Activated T-helper 9 cell treated with anti-CD3 and anti-CD28 coated beads, Interleukin-2, amount 50 U/mL, for 16 hours (primary cell): ENCODE data around the gene NEDD4.
"Not testable (repeated sequence)": the region's sequence is repeated elsewhere in the genome, so short reads cannot be mapped to it uniquely, and the experiment has no call there.

Experiments
- DNase-seq: peaks from one replicate; pipeline ENCODE4 v3.0.0-alpha.2; 2020; ENCODE audit warnings: low read depth

Gene NEDD4

GRCh38 chr15:55893852-55894251, 99.6 kb downstream of the NEDD4 start:
- no peak for DNase-seq

- no peak for DNase-seq
Observed at GRCh38 chr15:55891196-55891595, 102.2 kb downstream of the NEDD4 start.

- DNase-seq, result no peak
Observed at GRCh38 chr15:55884223-55884622, 109.2 kb downstream of the NEDD4 start.

DNA sequence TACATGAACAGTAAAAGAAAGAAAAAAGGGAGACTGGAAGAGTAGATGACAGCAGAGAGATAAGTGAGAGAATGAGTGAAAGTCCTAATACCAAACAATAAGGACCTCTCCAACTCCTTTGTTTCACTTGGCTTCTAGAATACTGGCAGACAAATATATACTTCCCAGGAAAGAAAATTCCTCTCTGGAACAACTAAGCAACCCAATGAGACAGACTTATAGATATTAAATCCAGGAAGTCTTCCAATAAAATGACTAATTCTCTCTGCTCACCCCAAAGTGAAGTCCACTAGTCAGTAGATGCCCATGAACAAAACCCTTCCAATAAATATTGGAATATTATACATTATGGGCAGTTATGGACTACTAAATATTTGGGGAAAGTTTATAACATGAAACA, 114.2 kb downstream of the NEDD4 start:
- DNase-seq, result no peak

DNA sequence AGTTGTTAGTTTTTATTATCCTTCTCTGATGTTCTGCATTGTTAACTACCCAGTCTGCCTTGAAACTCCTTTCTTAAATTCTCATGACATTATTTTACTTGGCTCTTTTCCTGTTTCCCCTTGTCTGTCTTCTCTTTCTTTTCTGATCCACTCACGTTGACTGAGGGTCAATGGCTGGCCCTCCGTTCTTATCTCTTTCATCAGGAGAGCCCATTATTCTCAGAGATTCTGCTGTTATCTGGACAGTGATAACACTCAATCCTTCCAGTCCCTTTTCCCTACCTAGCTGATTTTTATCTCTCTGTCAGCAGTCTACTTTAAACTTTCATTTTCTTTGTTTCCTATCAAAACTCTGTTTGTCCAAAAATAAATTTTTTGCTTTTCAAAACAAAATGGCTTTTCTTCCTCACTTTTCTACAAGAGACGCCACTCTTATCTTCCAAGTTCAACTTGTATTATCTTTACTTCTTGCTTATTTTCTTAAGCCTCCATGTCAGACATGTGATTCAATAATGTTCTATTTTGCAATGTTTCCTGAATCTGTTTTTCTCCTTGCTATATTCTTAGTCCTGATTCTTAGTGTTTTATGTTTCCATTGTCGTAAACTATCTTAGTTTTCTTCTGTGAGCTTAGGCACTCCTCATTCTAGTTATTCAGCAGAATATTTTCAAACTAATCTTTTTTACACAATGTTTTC, 120.2 kb downstream of the NEDD4 start:
- DNase-seq, result no peak

DNA sequence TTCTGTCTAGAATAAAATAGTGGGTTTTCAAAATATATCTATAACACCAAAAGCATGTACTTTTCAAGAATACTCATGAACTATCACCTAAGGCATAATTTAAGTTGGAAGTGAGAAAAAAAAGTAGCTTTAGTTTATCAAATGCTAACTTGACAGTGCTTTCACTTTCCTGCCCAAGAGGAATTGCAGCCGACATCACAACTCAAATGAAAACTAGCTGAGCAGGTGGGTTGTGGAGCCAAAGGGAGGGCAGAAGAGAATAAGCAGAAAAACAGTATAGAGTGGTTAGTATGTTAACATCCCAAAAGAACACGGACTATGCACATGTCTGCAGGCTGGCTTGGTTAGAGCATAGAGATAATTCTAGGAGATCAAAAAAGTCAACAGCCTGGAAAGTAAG, 120.9 kb downstream of the NEDD4 start:
- DNase-seq, result no peak

DNA sequence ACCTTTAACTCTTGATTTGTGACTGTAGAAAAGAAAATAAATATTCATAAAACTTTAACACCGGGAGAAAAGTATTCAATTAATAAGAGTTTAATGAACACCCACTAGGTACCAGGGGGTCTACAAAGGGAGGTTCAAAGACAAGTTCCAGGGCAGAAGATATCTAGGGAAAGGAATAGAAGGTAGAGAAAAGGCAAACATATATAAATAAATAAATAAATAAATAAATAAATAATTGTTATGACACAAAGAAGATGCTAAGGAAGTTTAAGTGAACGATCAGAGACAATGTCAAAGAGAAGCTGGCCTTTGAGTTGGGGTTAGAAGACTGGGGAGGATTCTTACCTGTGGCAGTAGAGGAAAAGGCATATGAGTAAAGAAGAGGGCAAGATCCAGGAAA, 123.8 kb downstream of the NEDD4 start:
- no peak for DNase-seq

DNA sequence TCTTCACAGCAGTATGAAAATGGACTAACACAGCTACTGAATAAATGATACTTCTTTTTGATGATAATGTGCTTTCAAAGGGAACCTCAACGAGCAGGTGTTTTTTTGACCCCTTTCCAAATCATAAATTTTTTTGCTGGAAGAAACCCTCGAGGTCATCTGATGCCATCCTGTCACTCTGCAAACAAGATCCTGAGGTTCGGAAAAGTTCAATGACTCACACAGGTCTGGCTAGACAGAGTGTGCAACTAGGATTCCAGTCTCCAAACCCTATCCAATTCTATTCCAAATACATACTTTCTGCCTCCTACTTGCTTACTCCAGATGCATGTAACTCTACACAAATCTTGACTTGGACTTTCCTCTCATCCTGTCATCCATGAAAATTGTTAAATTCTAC, 124.7 kb downstream of the NEDD4 start:
- DNase-seq, result no peak

DNA sequence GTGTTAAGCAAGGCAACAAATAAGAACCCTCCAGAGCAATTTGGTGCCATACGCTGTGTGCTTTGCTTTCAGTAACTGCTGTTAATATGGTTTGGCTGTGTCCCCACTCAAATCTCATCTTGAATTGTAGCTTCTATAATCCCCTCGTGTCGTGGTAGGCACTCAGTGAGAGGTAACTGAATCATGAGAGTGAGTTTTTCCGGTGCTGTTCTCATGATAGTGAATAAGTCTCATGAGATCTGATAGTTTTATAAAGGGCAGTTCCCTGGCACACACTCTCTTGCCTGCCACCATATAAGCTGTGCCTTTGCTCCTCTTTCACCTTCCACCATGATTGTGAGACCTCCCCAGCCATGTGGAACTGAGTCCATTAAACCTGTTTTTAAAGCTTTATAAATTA, 125.1 kb downstream of the NEDD4 start:
- not testable (repeated sequence) for DNase-seq

- no peak for DNase-seq
Observed at GRCh38 chr15:55863911-55864310, 129.5 kb downstream of the NEDD4 start.

GRCh38 chr15:55861115-55861514, 132.3 kb downstream of the NEDD4 start:
- no peak for DNase-seq

- no peak for DNase-seq
Observed at GRCh38 chr15:55860468-55860867, 132.9 kb downstream of the NEDD4 start.

- no peak for DNase-seq
Observed at GRCh38 chr15:55859681-55860080, 133.7 kb downstream of the NEDD4 start.

- DNase-seq, result no peak
Observed at GRCh38 chr15:55858661-55859060, 134.8 kb downstream of the NEDD4 start.

GRCh38 chr15:55856506-55857164, 136.8 kb downstream of the NEDD4 start:
- no peak for DNase-seq

DNA sequence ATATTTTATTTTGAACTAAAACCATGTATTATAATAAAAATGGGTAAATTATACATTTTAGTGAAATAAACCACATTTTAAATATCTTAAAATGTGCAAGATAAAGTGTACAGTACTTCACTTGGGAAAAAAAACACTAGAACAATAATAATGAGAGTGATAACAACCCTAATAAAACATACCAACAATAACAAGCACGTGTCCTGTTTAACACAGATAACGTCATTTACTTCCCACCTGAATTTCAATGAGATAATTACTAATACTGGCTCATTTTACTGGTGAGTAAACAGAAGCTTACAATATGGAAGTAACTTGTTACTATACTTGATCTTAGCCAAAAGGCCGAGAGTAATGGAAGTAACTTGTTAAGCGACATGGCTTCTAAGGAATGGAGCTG, 140.3 kb downstream of the NEDD4 start:
- DNase-seq, result no peak

GRCh38 chr15:55846116-55846707, 147.2 kb downstream of the NEDD4 start:
- no peak for DNase-seq

DNA sequence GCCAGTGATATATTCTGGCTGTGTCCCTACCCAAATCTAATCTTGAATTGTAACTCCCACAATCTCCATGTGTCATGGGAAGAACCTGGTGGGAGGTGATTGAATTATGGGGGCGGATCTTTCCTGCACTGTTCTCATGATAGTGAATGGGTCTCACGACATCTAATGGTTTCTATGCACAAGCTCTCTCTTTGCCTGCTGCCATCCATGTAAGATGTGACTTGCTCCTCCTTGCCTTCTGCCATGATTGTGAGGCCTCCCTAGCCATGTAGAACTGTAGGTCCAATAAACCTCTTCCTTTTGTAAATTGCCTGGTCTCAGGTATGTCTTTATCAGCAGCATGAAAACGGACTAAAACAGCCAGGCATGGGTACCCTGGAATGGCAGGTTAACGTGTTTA, 150.5 kb downstream of the NEDD4 start:
- not testable (repeated sequence) for DNase-seq

GRCh38 chr15:55835866-55836265, 157.5 kb downstream of the NEDD4 start:
- no peak for DNase-seq

- no peak for DNase-seq
Observed at GRCh38 chr15:55834331-55834730, 159.1 kb downstream of the NEDD4 start.

- no peak for DNase-seq
Observed at GRCh38 chr15:55829826-55830225, 163.6 kb downstream of the NEDD4 start.

- no peak for DNase-seq
Observed at GRCh38 chr15:55827955-55828354, 165.5 kb downstream of the NEDD4 start.

- DNase-seq, result no peak
Observed at GRCh38 chr15:55827204-55827603, 166.2 kb downstream of the NEDD4 start.
